RPMI7951 (cell line): Measurements from ENCODE around the gene LRRC8E. TPM values are rescaled to one million over a fixed set of nuclear protein-coding genes. Genes with fewer than 3 reads are reported as not detected.
"Not testable (repeated sequence)": the region's sequence is repeated elsewhere in the genome, so short reads cannot be mapped to it uniquely, and the experiment has no call there.

Experiments
- DNase-seq: peaks from one replicate; pipeline ENCODE4 v3.0.0-alpha.2; 2012; ENCODE audit warnings: low read depth
- total RNA-seq: library from RNA; depleted of rRNA; stranded (reverse); fragments of >200 nt; shearing (Covaris generic); gene quantifications from 2 replicates; pipeline ENCODE4 v1.2.3, GENCODE V29; 2014

Gene LRRC8E
- total RNA-seq, 1 experiment from 2014 or later = 5.2 TPM

GRCh38 chr19:7855426-7856108, 32.7 kb upstream of the LRRC8E start:
- no peak for DNase-seq

GRCh38 chr19:7856109-7856591, 32.2 kb upstream of the LRRC8E start:
- DNase-seq = no peak

- no peak for DNase-seq
These were observed 31.3 kb upstream of the LRRC8E start for GRCh38 chr19:7856679-7857663.

- no peak for DNase-seq
These were observed 30.6 kb upstream of the LRRC8E start for GRCh38 chr19:7857727-7858108.

- no peak for DNase-seq
These were observed 30.1 kb upstream of the LRRC8E start for GRCh38 chr19:7858109-7858770.

- not testable (repeated sequence) for DNase-seq
These were observed 29.2 kb upstream of the LRRC8E start for GRCh38 chr19:7859087-7859486.

GRCh38 chr19:7859831-7860713, 28.2 kb upstream of the LRRC8E start:
- DNase-seq = no peak

GRCh38 chr19:7860714-7861618, 27.3 kb upstream of the LRRC8E start:
- DNase-seq = no peak

GRCh38 chr19:7861619-7862412, 26.5 kb upstream of the LRRC8E start:
- DNase-seq = no peak

GRCh38 chr19:7862413-7862951, 25.8 kb upstream of the LRRC8E start:
- DNase-seq = no peak

GRCh38 chr19:7863157-7863970, 24.9 kb upstream of the LRRC8E start:
- no peak for DNase-seq

- no peak for DNase-seq
These were observed 24.2 kb upstream of the LRRC8E start for GRCh38 chr19:7863971-7864689.

GRCh38 chr19:7864690-7865074, 23.6 kb upstream of the LRRC8E start:
- no peak for DNase-seq

GRCh38 chr19:7865262-7865911, 22.9 kb upstream of the LRRC8E start:
- DNase-seq = no peak

- no peak for DNase-seq
These were observed 21.8 kb upstream of the LRRC8E start for GRCh38 chr19:7866399-7867091.

GRCh38 chr19:7867092-7867844, 21.0 kb upstream of the LRRC8E start:
- DNase-seq = no peak
